H9 (cell line): Measurements from ENCODE around the gene CCDC178. TPM values are rescaled to one million over a fixed set of nuclear protein-coding genes. Genes with fewer than 3 reads are reported as not detected.

ENCODE experiments used
- DNase-seq: peaks from one replicate; pipeline ENCODE4 v3.0.0-alpha.2; 2017
- H2AFZ ChIP-seq: one replicate; pipeline ENCODE4 v1.6.1; 2013; ENCODE audit warnings: mild to moderate bottlenecking, low read length, control low read depth, moderate library complexity
- H2AK5ac ChIP-seq: 2 replicates; pipeline ENCODE4 v1.6.1; 2013; ENCODE audit warnings: low read length, control low read depth, mixed read lengths; ENCODE audit not compliant: insufficient read length
- H2BK120ac ChIP-seq: one replicate; pipeline ENCODE4 v1.6.1; 2013; ENCODE audit warnings: low read depth, mild to moderate bottlenecking, low read length, control low read depth, inconsistent platforms; ENCODE audit not compliant: poor library complexity, severe bottlenecking
- H2BK12ac ChIP-seq: 2 replicates; pipeline ENCODE4 v1.6.1; 2013; ENCODE audit warnings: low read length, control low read depth, mixed read lengths, low read depth; ENCODE audit not compliant: insufficient read length
- H2BK15ac ChIP-seq: 2 replicates; pipeline ENCODE4 v1.6.1; 2013; ENCODE audit warnings: low read depth, low read length, control low read depth
- H2BK20ac ChIP-seq: one replicate; pipeline ENCODE4 v1.6.1; 2013; ENCODE audit warnings: low read depth, mild to moderate bottlenecking, low read length, control low read depth, inconsistent platforms; ENCODE audit not compliant: poor library complexity, severe bottlenecking
- H2BK5ac ChIP-seq: 2 replicates; pipeline ENCODE4 v1.6.1; 2013; ENCODE audit warnings: low read length, control low read depth, mixed read lengths; ENCODE audit not compliant: insufficient read length
- H3K14ac ChIP-seq: 2 replicates; pipeline ENCODE4 v1.6.1; 2013; ENCODE audit warnings: low read length, control low read depth; ENCODE audit not compliant: insufficient read depth
- H3K18ac ChIP-seq: 2 replicates; pipeline ENCODE4 v1.6.1; 2013; ENCODE audit warnings: low read depth, mild to moderate bottlenecking, mixed read lengths, low read length, control low read depth; ENCODE audit not compliant: insufficient read length
- H3K23ac ChIP-seq: 2 replicates; pipeline ENCODE4 v1.6.1; 2013; ENCODE audit warnings: low read length, control low read depth, mixed read lengths, low read depth; ENCODE audit not compliant: insufficient read length
- H3K23me2 ChIP-seq: 2 replicates; pipeline ENCODE4 v1.6.1; 2013; ENCODE audit warnings: low read depth, mild to moderate bottlenecking, mixed read lengths, low read length, control low read depth; ENCODE audit not compliant: insufficient read length, poor library complexity, severe bottlenecking
- H3K27ac ChIP-seq: 2 replicates; pipeline ENCODE4 v1.5.1; 2013; ENCODE audit warnings: low read length, control low read depth, mixed read lengths, low read depth; ENCODE audit not compliant: insufficient read length
- H3K27me3 ChIP-seq: 2 replicates; pipeline ENCODE4 v1.6.1; 2013; ENCODE audit warnings: low read length, control low read depth, inconsistent platforms; ENCODE audit not compliant: insufficient read depth
- H3K4ac ChIP-seq: 2 replicates; pipeline ENCODE4 v1.6.1; 2013; ENCODE audit warnings: low read depth, mild to moderate bottlenecking, control low read depth, inconsistent platforms, low read length, moderate library complexity
- H3K4me1 ChIP-seq: 2 replicates; pipeline ENCODE4 v1.6.1; 2013; ENCODE audit warnings: low read length, control low read depth, inconsistent platforms; ENCODE audit not compliant: insufficient read depth
- H3K4me2 ChIP-seq: 2 replicates; pipeline ENCODE4 v1.6.1; 2013; ENCODE audit warnings: low read length, control low read depth, mixed read lengths; ENCODE audit not compliant: insufficient read length, insufficient read depth
- H3K56ac ChIP-seq: 2 replicates; pipeline ENCODE4 v1.6.1; 2013; ENCODE audit warnings: low read depth, mild to moderate bottlenecking, mixed read lengths, low read length, control low read depth; ENCODE audit not compliant: insufficient read length
- H3K79me1 ChIP-seq: 2 replicates; pipeline ENCODE4 v1.6.1; 2013; ENCODE audit warnings: low read depth, mild to moderate bottlenecking, moderate library complexity, low read length, control low read depth, inconsistent platforms; ENCODE audit not compliant: insufficient read depth, poor library complexity, severe bottlenecking
- H3K79me2 ChIP-seq: 2 replicates; pipeline ENCODE4 v1.6.1; 2013; ENCODE audit warnings: low read length, control low read depth, inconsistent platforms; ENCODE audit not compliant: insufficient read depth
- H3K9ac ChIP-seq: 2 replicates; pipeline ENCODE4 v1.6.1; 2013; ENCODE audit warnings: low read length, control low read depth, mixed read lengths; ENCODE audit not compliant: insufficient read length; ENCODE audit errors: extremely low read depth
- H3K9me3 ChIP-seq: one replicate; pipeline ENCODE4 v1.6.1; 2013; ENCODE audit warnings: low read depth, low read length, inconsistent platforms; ENCODE audit not compliant: control insufficient read depth
- H3T11ph ChIP-seq: one replicate; pipeline ENCODE4 v1.6.1; 2013; ENCODE audit warnings: mild to moderate bottlenecking, low read length, control low read depth, inconsistent platforms
- H4K20me1 ChIP-seq: one replicate; pipeline ENCODE4 v1.6.1; 2013; ENCODE audit not compliant: control insufficient read depth, insufficient read length, insufficient read depth
- H4K5ac ChIP-seq: 2 replicates; pipeline ENCODE4 v1.6.1; 2013; ENCODE audit warnings: low read depth, mild to moderate bottlenecking, mixed read lengths, low read length, control low read depth; ENCODE audit not compliant: insufficient read length
- H4K8ac ChIP-seq: replicated peaks from 2 replicates; pipeline ENCODE4 v1.6.1; 2013; ENCODE audit warnings: low read length, control low read depth, mixed read lengths, low read depth; ENCODE audit not compliant: insufficient read length
- H4K91ac ChIP-seq: 2 replicates; pipeline ENCODE4 v1.6.1; 2013; ENCODE audit warnings: low read depth, mild to moderate bottlenecking, moderate library complexity, mixed read lengths, low read length, control low read depth; ENCODE audit not compliant: insufficient read length
- H3K27ac Mint-ChIP-seq, 3 experiments: 2 replicates in 2 of 3; 3 replicates in 1 of 3; pipeline ENCODE4 v1.8.0; 2020 to 2021; ENCODE audit warnings: mixed read lengths in 3 of 3, mild to moderate bottlenecking in 1 of 3, moderate library complexity in 1 of 3
- H3K27me3 Mint-ChIP-seq: 2 replicates; pipeline ENCODE4 v1.8.0; 2021; ENCODE audit warnings: low read depth, mild to moderate bottlenecking, moderate library complexity, mixed read lengths
- H3K36me3 Mint-ChIP-seq, 3 experiments: 2 replicates in 2 of 3; 3 replicates in 1 of 3; pipeline ENCODE4 v1.8.0; 2020 to 2021; ENCODE audit warnings: low read depth in 3 of 3, mixed read lengths in 3 of 3; ENCODE audit not compliant: insufficient read depth in 1 of 3
- H3K4me1 Mint-ChIP-seq, 2 experiments: 2 replicates each; pipeline ENCODE4 v1.8.0; 2020; ENCODE audit warnings: mixed read lengths in 2 of 2
- H3K4me3 Mint-ChIP-seq, 2 experiments: 2 replicates in 1 of 2; 3 replicates in 1 of 2; pipeline ENCODE4 v1.8.0; 2020 to 2021; ENCODE audit warnings: mild to moderate bottlenecking in 2 of 2, mixed read lengths in 2 of 2, moderate library complexity in 1 of 2
- H3K9me3 Mint-ChIP-seq, 2 experiments: 2 replicates in 1 of 2; 3 replicates in 1 of 2; pipeline ENCODE4 v1.8.0; 2020; ENCODE audit warnings: mild to moderate bottlenecking in 2 of 2, mixed read lengths in 2 of 2, moderate library complexity in 1 of 2
- WGBS: extraction: QIAGEN DNeasy Blood & Tissue Kit; methylation state at CpG from one replicate; pipeline ENCODE4 v1.1.7; 2013; ENCODE audit warnings: missing lambda C conversion rate, low lambda C conversion rate, mixed read lengths; ENCODE audit not compliant: insufficient read length; ENCODE audit errors: extremely low coverage; 5-methylcytosine and 5-hydroxymethylcytosine counted together
- total RNA-seq: library from RNA; stranded (reverse); gene quantifications from 2 replicates; pipeline ENCODE4 v1.2.1, GENCODE V29; 2021
- TF ChIP-seq, protein P1 (sequence below): fragments of 200-600 bp; sonication (generic); conservative IDR thresholded peaks from 3 replicates; pipeline ENCODE4 v1.8.0; 2021; ENCODE audit warnings: antibody characterized with exemption, mild to moderate bottlenecking

CCDC178 gene
- total RNA-seq, 1 experiment from 2014 or later = not detected

DNA sequence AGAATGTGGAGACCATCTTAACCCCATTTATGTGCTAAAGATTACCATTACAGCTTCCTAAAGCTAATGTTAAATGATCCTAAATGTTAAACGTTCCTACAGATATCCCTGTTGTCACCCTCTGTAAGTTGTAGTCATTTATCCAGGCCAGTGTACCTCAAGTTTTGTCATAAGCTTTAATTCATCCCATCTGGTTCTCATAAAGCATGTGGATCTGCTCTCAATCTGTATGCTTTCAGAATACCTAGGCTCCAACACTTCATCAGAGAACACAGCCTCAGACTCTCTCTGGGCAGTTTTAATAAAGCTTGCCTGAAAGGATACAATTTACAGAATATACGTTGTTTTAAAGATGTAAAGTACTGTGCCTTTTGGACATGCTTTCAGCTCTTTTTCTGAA, 4.2 kb upstream of the CCDC178 start:
- DNase-seq = no peak
- peaks cover 0 to 2% of the 10 kb centered on the region in 2 experiments; a peak in 1 of 4 replicates for H3K4me1 Mint-ChIP-seq
- Histone ChIP-seq H4K91ac (no peak overlapping the region), H2AFZ (no peak overlapping the region), H3K27me3 (no peaks in the 10 kb centered on the region; the same call in 1 of the 2 replicates), H4K5ac (no peak overlapping the region), H2BK20ac (no peak overlapping the region), H3K23me2 (peaks cover 3% of the 10 kb centered on the region), H2BK5ac (no peak overlapping the region), H3K9ac (no peak overlapping the region), H3K56ac (no peak overlapping the region), H3K4ac (no peak overlapping the region), H3K18ac (no peak overlapping the region), H3K4me1 (peaks cover 2% of the 10 kb centered on the region; the same call in 1 of the 2 replicates), H3T11ph (no peak overlapping the region), H3K27ac (no peak overlapping the region), H3K14ac (no peak overlapping the region), H2BK15ac (no peak overlapping the region), H2AK5ac (no peak overlapping the region), H3K79me1 (no peaks in the 10 kb centered on the region), H4K20me1 (no peaks in the 10 kb centered on the region), H2BK120ac (no peak overlapping the region), H3K23ac (no peak overlapping the region), H3K9me3 (no peaks in the 10 kb centered on the region), H3K4me2 (no peak overlapping the region), H3K79me2 (no peaks in the 10 kb centered on the region), H2BK12ac (no peak overlapping the region), H4K8ac (no peak overlapping the region)
- H3K4me3 Mint-ChIP-seq = no peak overlapping the region
- WGBS = no CpG with 5 or more reads among the region's 2 CpGs
- no peak overlapping the region for H3K27ac Mint-ChIP-seq
- no peaks in the 10 kb centered on the region for H3K36me3 Mint-ChIP-seq
- TF ChIP-seq, protein P1, sequence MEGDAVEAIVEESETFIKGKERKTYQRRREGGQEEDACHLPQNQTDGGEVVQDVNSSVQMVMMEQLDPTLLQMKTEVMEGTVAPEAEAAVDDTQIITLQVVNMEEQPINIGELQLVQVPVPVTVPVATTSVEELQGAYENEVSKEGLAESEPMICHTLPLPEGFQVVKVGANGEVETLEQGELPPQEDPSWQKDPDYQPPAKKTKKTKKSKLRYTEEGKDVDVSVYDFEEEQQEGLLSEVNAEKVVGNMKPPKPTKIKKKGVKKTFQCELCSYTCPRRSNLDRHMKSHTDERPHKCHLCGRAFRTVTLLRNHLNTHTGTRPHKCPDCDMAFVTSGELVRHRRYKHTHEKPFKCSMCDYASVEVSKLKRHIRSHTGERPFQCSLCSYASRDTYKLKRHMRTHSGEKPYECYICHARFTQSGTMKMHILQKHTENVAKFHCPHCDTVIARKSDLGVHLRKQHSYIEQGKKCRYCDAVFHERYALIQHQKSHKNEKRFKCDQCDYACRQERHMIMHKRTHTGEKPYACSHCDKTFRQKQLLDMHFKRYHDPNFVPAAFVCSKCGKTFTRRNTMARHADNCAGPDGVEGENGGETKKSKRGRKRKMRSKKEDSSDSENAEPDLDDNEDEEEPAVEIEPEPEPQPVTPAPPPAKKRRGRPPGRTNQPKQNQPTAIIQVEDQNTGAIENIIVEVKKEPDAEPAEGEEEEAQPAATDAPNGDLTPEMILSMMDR = no peak
- peaks cover 23% of the 10 kb centered on the region for H3K27me3 Mint-ChIP-seq
- no peaks in the 10 kb centered on the region for H3K9me3 Mint-ChIP-seq
